HG03460 (cell line): ENCODE measurements around the gene VEGFA.

Experiments used
- ATAC-seq: cut with Tn5 transposase; IDR thresholded peaks from one replicate; pipeline ENCODE4 v1.9.1; 2021; ENCODE audit not compliant: unreplicated experiment

The VEGFA gene

GRCh38 chr6:43759136-43759906 is 10.7 kb upstream of the VEGFA start:
- ATAC-seq = no peak

GRCh38 chr6:43759907-43760206 is 10.2 kb upstream of the VEGFA start:
- ATAC-seq = no peak

- ATAC-seq = no peak
Measured at GRCh38 chr6:43760210-43761168, 9.5 kb upstream of the VEGFA start.

- no peak for ATAC-seq
Measured at GRCh38 chr6:43761666-43762409, 8.2 kb upstream of the VEGFA start.

- no peak for ATAC-seq
Measured at GRCh38 chr6:43762410-43762768, 7.6 kb upstream of the VEGFA start.

- ATAC-seq = no peak
Measured at GRCh38 chr6:43762966-43763695, 6.9 kb upstream of the VEGFA start.

- ATAC-seq = no peak
Measured at GRCh38 chr6:43763812-43764522, 6.0 kb upstream of the VEGFA start.

GRCh38 chr6:43764772-43765171 is 5.2 kb upstream of the VEGFA start:
- ATAC-seq = no peak

GRCh38 chr6:43765776-43766499 is 4.1 kb upstream of the VEGFA start:
- ATAC-seq = no peak

- no peak for ATAC-seq
Measured at GRCh38 chr6:43766500-43766853, 3.5 kb upstream of the VEGFA start.

GRCh38 chr6:43766964-43767461 is 3.0 kb upstream of the VEGFA start:
- ATAC-seq = no peak

- no peak for ATAC-seq
Measured at GRCh38 chr6:43767553-43768505, 2.2 kb upstream of the VEGFA start.

- ATAC-seq = no peak
Measured at GRCh38 chr6:43768506-43768860, 1.5 kb upstream of the VEGFA start.

GRCh38 chr6:43768983-43769525 is 957 bp upstream of the VEGFA start:
- no peak for ATAC-seq

- no peak for ATAC-seq
Measured at GRCh38 chr6:43770372-43771209, 580 bp downstream of the VEGFA start.

- ATAC-seq = no peak
Measured at GRCh38 chr6:43771210-43771857, 1.3 kb downstream of the VEGFA start.
